Transverse colon (tissue), 4 donors: ENCODE measurements around the gene JAZF1. TPM values are rescaled to one million over a fixed set of nuclear protein-coding genes. Genes with fewer than 3 reads are reported as not detected.
A peak's percentile ranks its signal among the peaks of the same experiment; 100 is the strongest.

Experiments
- DNase-seq: peaks from one replicate; pipeline ENCODE4 v3.0.0-alpha.2; 2019
- H3K27ac ChIP-seq, 4 donors: fragments of 200-600 bp; sonication (generic); 2 replicates each; pipeline ENCODE4 v1.5.1; 2016 to 2018; ENCODE audit warnings: inconsistent platforms in 4 of 4
- H3K27me3 ChIP-seq: fragments of 200-600 bp; sonication (generic); 2 replicates; pipeline ENCODE4 v1.5.1; 2017; ENCODE audit warnings: inconsistent platforms
- H3K36me3 ChIP-seq, 4 donors: fragments of 200-600 bp; sonication (generic); 2 replicates each; pipeline ENCODE4 v1.5.1; 2017 to 2019; ENCODE audit warnings: inconsistent platforms in 4 of 4
- H3K4me1 ChIP-seq, 4 donors: fragments of 200-600 bp; sonication (generic); 2 replicates each; pipeline ENCODE4 v1.5.1; 2017 to 2020; ENCODE audit warnings: inconsistent platforms in 4 of 4
- H3K4me3 ChIP-seq, 4 donors: fragments of 200-600 bp; sonication (generic); 1 replicate in 1 of 4; 2 replicates in 3 of 4; pipeline versions ENCODE4 v1.5.1 to v1.6.1; 2017 to 2019; ENCODE audit warnings: inconsistent platforms in 4 of 4
- H3K9me3 ChIP-seq, 2 donors: fragments of 200-600 bp; sonication (generic); 2 replicates each; pipeline ENCODE4 v1.5.1; 2017 to 2019; ENCODE audit warnings: inconsistent platforms in 2 of 2
- EP300 ChIP-seq: sonication (generic); formaldehyde crosslinking; IDR thresholded peaks from one replicate; pipeline ENCODE4 v1.6.1; 2017; ENCODE audit warnings: antibody characterized with exemption, low read depth
- POLR2A ChIP-seq: fragments of 450-650 bp; IDR thresholded peaks from one replicate; pipeline ENCODE4 v1.6.1; 2016; ENCODE audit warnings: antibody characterized with exemption, mild to moderate bottlenecking, moderate library complexity
- POLR2AphosphoS5 ChIP-seq, 3 donors: sonication (generic); formaldehyde crosslinking; IDR thresholded peaks; one replicate each; pipeline ENCODE4 v1.6.1; 2016; ENCODE audit warnings: antibody characterized with exemption in 3 of 3
- WGBS, 2 donors: methylation state at CpG; one replicate each; pipeline ENCODE4 v1.1.5; 2018; ENCODE audit warnings: low coverage in 1 of 2; 5-methylcytosine and 5-hydroxymethylcytosine counted together
- in situ Hi-C, 4 donors: fragments of 200-750 bp; cut with MboI; loops; one replicate each; pipeline versions ENCODE4 v1.15.0 to v1.15.1; 2017; ENCODE audit warnings: low sequenced_read_pairs in 3 of 4, low pct_ligation_motif_present in 1 of 4, low pct_unique_long_range_greater_than_20kb in 1 of 4
- intact Hi-C: fragments of 100-400 bp; cut with DNase I; formaldehyde crosslinking; loops from one replicate; pipeline ENCODE4 v1.15.1; 2023; ENCODE audit warnings: low total_unique reads
- total RNA-seq, 4 donors: library from RNA; depleted of rRNA; stranded (reverse); fragments of >200 nt; gene quantifications; one replicate each; pipeline ENCODE4 v1.1.0, GENCODE V29; 2016
- TF ChIP-seq, protein P1 (sequence below), 5 experiments: fragments of 200-600 bp in 3 of 5; fragments of 450-650 bp in 2 of 5; sonication (generic) in 3 of 5; IDR thresholded peaks; 1 replicate in 2 of 5; 2 replicates in 3 of 5; pipeline ENCODE4 v1.5.1; 2016 to 2017; ENCODE audit warnings: antibody characterized with exemption in 5 of 5, inconsistent platforms in 3 of 5, mild to moderate bottlenecking in 2 of 5, moderate library complexity in 1 of 5

Gene JAZF1
- total RNA-seq, 4 donors from 2014 or later = 11.0 to 12.2 (median 11.5) TPM

DNA sequence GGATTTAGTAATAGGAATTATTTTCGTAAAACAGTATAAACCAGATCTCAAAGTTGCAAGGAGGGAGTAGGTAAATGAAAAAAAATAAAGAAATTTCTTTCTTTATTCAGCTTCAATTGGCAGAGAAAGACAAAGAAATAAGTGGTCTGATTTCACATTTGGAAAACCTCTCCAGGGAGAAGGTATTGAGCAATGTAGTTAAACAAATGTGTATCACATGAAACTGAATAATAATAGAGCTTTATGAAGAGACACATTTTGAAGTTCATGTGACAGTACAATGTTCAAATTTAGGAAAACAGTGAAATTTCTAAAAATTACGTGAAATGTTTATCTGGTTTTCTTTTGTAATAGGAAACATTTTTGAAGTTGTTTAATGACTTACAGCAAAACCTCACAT, 377.6 kb downstream of the JAZF1 start:
- intact Hi-C loops (no loop called here), in situ Hi-C loops (no loop called here)
- Histone ChIP-seq H3K27me3 (no peaks in the 10 kb centered on the region), H3K36me3 (peaks cover 0 to 23% (median 7%) of the 10 kb centered on the region in 4 donors), H3K4me3 (no peak overlapping the region), H3K4me1 (no peaks in the 10 kb centered on the region), H3K9me3 (no peaks in the 10 kb centered on the region), H3K27ac (no peak overlapping the region)
- WGBS, 2 donors = 79 to 88% methylated on average over 2 of the region's 2 CpGs
- TF ChIP-seq POLR2AphosphoS5 (IDR thresholded peaks at IDR 0.05) (peak in 1 of 3 donors; percentile 8), POLR2A (no peak)
- no peak for DNase-seq

DNA sequence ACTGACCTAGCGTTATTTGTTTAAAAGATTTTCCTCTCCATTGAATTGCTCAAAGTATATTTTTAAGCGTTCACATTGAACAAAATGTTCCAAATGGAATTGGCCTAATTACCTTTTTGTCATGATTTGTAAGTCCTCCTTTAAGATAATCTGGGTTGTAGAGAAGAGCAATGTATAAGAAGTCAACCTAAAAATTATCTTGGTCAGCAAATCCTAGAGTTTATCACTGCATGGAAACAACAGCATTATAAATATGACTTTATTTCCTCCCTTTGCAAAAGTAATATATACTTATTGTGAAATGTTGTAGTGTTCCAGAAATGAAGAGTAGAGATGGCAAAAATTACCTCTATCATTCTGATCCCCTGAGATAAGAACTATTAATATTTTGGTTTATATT, 381.4 kb downstream of the JAZF1 start:
- WGBS, 2 donors = 97 to 100% methylated on average over 2 of the region's 2 CpGs

GRCh38 chr7:27795977-27796376, 384.6 kb downstream of the JAZF1 start:
- intact Hi-C loops = no loop called here
- Histone ChIP-seq H3K36me3 (peaks cover 0 to 64% (median 26%) of the 10 kb centered on the region in 4 donors), H3K9me3 (no peaks in the 10 kb centered on the region), H3K4me3 (no peak overlapping the region), H3K4me1 (no peaks in the 10 kb centered on the region), H3K27me3 (no peaks in the 10 kb centered on the region), H3K27ac (no peak overlapping the region)
- TF ChIP-seq, protein P1, sequence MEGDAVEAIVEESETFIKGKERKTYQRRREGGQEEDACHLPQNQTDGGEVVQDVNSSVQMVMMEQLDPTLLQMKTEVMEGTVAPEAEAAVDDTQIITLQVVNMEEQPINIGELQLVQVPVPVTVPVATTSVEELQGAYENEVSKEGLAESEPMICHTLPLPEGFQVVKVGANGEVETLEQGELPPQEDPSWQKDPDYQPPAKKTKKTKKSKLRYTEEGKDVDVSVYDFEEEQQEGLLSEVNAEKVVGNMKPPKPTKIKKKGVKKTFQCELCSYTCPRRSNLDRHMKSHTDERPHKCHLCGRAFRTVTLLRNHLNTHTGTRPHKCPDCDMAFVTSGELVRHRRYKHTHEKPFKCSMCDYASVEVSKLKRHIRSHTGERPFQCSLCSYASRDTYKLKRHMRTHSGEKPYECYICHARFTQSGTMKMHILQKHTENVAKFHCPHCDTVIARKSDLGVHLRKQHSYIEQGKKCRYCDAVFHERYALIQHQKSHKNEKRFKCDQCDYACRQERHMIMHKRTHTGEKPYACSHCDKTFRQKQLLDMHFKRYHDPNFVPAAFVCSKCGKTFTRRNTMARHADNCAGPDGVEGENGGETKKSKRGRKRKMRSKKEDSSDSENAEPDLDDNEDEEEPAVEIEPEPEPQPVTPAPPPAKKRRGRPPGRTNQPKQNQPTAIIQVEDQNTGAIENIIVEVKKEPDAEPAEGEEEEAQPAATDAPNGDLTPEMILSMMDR (IDR thresholded peaks at IDR 0.05) = no peak
- TF ChIP-seq EP300 (no peak), POLR2A (no peak)
- WGBS, 2 donors = 92 to 98% methylated on average over 1 of the region's 1 CpG
- no peak for DNase-seq
- in situ Hi-C loops = loop anchor here in 1 of 4 donors (25.0 kb wide), 1 partner anchor 584 kb away; the partner anchor contains the start of gene HOXA13

More for the DNA sequence above, 381.4 kb downstream of the JAZF1 start:
- in situ Hi-C loops = loop anchor here in 1 of 4 donors (25.0 kb wide), 1 partner anchor 587 kb away; the partner anchor contains the start of gene HOXA13
- Histone ChIP-seq H3K4me1 (no peaks in the 10 kb centered on the region), H3K4me3 (no peak overlapping the region), H3K27me3 (no peaks in the 10 kb centered on the region), H3K9me3 (no peaks in the 10 kb centered on the region), H3K36me3 (peaks cover 0 to 47% (median 19%) of the 10 kb centered on the region in 4 donors), H3K27ac (no peak overlapping the region)
- TF ChIP-seq EP300 = no peak
- TF ChIP-seq POLR2AphosphoS5 (IDR thresholded peaks at IDR 0.05) = no peak
- TF ChIP-seq, protein P1 (IDR thresholded peaks at IDR 0.05) = no peak
- TF ChIP-seq POLR2A = no peak
- DNase-seq = no peak
- intact Hi-C loops = no loop called here

GRCh38 chr7:27793780-27794179, 386.8 kb downstream of the JAZF1 start:
- Histone ChIP-seq H3K4me3 (no peak overlapping the region), H3K4me1 (no peaks in the 10 kb centered on the region), H3K9me3 (no peaks in the 10 kb centered on the region), H3K27me3 (no peaks in the 10 kb centered on the region), H3K36me3 (peaks cover 0 to 64% (median 28%) of the 10 kb centered on the region in 4 donors), H3K27ac (no peak overlapping the region)
- in situ Hi-C loops = loop anchor here in 1 of 4 donors (25.0 kb wide), 1 partner anchor 581 kb away; the partner anchor contains the start of gene HOXA13
- 58 to 64% methylated on average over 1 of the region's 1 CpG for WGBS, 2 donors
- TF ChIP-seq, protein P1 (IDR thresholded peaks at IDR 0.05) = no peak
- TF ChIP-seq POLR2AphosphoS5 (IDR thresholded peaks at IDR 0.05) (no peak), POLR2A (no peak), EP300 (no peak)
- no peak for DNase-seq
- intact Hi-C loops = no loop called here

- peaks cover 0 to 8% (median 4%) of the 10 kb centered on the region in 4 donors for H3K4me1 ChIP-seq
- no peak for DNase-seq
- in situ Hi-C loops (loop anchor here in 1 of 4 donors (25.0 kb wide), 1 partner anchor 576 kb away; the partner anchor contains the start of gene HOXA13), intact Hi-C loops (no loop called here)
- H3K27ac ChIP-seq = no peak overlapping the region
- peaks cover 0 to 51% (median 22%) of the 10 kb centered on the region in 4 donors for H3K36me3 ChIP-seq
- TF ChIP-seq POLR2AphosphoS5 (IDR thresholded peaks at IDR 0.05) (no peak), EP300 (no peak), POLR2A (no peak)
- TF ChIP-seq, protein P1 (IDR thresholded peaks at IDR 0.05) = no peak
- no peaks in the 10 kb centered on the region for H3K9me3 ChIP-seq
- H3K4me3 ChIP-seq = no peak overlapping the region
- no peaks in the 10 kb centered on the region for H3K27me3 ChIP-seq
Observed at GRCh38 chr7:27788437-27788836, 392.2 kb downstream of the JAZF1 start.
